ENCODE measurements around the gene MS4A4A.

Gene MS4A4A

DNA sequence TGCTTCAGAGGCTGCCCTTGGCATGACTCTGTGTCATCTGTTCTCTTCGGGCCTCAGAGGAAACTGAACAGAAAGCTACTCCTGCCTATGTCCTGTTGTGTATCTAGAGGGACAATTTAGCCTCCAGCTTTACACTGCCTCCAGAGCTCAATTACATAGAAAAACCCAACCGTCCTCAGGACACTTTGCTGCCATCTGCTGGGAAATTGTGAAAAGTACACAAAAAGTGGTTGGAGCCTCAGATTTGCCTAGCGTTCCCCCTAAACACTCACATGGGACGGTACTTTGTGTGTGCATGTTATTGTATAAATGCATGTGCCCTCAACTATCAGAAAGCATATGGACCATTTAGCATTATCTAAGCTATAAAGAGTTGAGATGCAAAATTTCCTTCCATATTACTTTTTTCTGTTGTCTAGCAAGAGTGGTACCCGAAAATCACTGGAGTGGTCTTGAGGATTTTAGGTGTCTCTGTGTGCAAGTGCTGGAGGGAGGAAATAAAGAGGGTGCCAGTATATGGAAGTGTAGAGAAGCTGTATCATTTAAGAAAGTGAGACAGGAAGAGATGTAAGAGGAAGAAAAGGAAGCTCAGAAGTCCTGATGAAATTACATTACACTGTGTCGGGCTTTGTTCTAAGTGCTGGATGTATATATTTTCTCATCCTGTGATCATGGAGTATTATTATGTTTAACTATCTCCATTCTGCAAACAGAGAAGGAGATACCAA is 28.8 kb upstream of the MS4A4A start:
- TF ChIP-seq, protein P1, sequence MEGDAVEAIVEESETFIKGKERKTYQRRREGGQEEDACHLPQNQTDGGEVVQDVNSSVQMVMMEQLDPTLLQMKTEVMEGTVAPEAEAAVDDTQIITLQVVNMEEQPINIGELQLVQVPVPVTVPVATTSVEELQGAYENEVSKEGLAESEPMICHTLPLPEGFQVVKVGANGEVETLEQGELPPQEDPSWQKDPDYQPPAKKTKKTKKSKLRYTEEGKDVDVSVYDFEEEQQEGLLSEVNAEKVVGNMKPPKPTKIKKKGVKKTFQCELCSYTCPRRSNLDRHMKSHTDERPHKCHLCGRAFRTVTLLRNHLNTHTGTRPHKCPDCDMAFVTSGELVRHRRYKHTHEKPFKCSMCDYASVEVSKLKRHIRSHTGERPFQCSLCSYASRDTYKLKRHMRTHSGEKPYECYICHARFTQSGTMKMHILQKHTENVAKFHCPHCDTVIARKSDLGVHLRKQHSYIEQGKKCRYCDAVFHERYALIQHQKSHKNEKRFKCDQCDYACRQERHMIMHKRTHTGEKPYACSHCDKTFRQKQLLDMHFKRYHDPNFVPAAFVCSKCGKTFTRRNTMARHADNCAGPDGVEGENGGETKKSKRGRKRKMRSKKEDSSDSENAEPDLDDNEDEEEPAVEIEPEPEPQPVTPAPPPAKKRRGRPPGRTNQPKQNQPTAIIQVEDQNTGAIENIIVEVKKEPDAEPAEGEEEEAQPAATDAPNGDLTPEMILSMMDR (IDR thresholded peaks at IDR 0.05; ENCODE audit: insufficient read depth, low read length, missing control alignments): peak; percentile 26

DNA sequence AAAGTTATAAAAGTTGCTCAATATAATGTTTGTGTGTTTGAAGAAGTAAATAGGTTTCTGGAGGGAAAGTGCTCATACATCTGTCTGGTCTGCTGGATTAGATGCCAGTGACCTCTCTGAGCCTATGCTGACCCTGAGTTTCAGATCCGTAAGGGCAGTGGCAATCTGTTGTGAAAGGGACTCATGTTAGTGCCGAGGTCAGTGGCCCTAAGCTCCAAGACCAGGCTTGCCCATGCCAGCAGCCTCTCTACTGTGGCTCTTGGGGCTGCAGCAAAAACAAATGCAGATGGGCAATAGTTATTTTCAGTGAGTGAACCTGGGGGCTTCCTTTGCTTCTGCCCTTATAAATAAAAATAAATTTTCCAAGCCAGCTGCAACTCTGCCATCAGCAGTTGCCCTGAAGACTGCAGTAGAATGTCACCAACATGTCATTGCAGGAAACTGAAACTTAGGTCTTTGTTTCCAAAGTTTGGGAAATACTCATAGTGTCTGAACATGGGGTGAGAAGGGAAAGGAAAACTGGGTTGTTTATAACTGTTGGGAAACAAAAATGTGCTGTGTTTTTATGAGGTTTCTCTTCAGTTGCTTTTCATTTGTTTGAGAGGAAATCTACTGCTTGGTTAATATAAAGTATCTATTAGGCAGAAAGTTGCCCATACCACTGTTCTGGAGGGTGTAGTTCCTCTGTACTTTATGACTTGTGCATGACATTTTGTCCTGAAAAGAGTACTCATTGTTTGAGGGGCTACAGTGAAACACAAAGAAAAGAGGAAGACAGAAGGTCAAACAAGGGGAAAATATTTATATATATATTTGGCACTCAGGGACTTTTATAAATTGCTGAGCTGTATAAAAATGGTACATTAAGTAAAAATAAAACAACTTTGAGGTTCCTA is 28.0 kb upstream of the MS4A4A start:
- POLR2A ChIA-PET: interaction anchor here (0.6 kb wide), 1 partner anchor 443 kb away, joined by 3 read pairs; no protein-coding TSS in a partner anchor

More for the DNA sequence above, 28.8 kb upstream of the MS4A4A start:
- POLR2A ChIA-PET: interaction anchor here (0.6 kb wide), 1 partner anchor 442 kb away, joined by 3 read pairs; no protein-coding TSS in a partner anchor
- no peak overlapping the region for H3K4me3 ChIP-seq (ENCODE audit: low read depth, low read length)
- no peak for DNase-seq (ENCODE audit: low read depth, low spot score)
- CTCF ChIA-PET: interaction anchor here (0.7 to 2.0 kb wide), 5 partner anchors 13 to 429 kb away, joined by 3 to 10 read pairs (median 3); no protein-coding TSS in a partner anchor

DNA sequence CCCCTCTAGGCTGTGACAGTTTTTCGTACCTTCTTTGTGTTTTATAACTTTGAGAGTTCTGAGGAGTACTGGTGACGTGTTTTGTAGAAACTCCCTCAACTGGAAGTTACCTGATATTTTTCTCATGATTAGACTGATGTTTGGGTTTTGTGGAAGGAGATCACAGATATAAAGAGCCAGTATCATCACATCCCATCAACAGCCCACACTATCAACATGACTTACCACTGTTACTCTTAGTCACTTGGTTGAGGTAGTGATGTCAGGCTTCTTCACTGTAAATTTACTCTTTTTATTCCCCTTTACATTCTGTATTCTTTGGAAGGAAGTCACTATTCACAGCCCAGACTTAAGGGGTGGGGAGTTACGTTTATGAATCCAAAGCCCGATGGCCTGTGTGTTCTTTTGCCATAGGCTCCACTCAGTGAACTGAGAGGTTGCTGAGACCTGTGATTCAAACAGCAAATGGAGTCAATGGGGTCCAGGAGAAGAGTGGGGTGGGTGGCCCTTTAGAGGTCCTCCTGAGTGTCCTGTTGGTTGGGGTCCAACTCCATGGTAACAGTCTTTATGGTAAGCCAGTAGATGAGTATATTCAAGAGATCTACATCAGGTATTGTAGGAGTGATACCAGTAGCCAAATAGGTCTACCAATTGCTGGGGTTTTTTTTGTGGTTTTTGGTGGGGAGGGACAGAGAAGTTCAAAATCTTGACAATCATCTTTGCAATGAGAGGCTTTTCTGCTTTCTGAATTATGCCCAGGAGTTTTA is 22.3 kb upstream of the MS4A4A start:
- POLR2A ChIA-PET: no interaction called here

More for the DNA sequence above, 28.0 kb upstream of the MS4A4A start:
- TF ChIP-seq, protein P1 (IDR thresholded peaks at IDR 0.05; ENCODE audit: insufficient read depth, low read length, missing control alignments): no peak
- H3K4me3 ChIP-seq (ENCODE audit: low read depth, low read length): no peak overlapping the region
- DNase-seq (ENCODE audit: low read depth, low spot score): no peak
- CTCF ChIA-PET: interaction anchor here (1.8 to 2.0 kb wide), 2 partner anchors 13 to 429 kb away, joined by 9 to 10 read pairs; no protein-coding TSS in a partner anchor

DNA sequence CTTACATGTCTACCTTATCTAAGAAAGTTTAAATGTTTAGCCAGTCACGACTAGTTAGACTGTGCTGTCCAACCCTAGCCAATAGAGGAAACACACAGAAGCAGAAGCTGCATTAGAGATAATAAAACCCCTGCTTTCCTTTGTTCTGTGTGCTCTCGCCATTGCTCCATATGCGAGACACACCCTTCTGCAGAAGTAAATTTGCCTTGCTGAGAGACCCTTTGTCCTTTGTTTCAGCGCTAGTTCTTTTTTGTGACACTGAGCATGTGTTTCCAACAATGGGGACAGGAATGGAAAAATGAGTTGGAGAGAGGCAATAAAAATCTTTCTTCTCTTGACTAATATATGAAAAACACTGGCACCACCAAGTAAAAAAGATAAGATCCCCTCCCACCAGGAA is 19.5 kb upstream of the MS4A4A start:
- TF ChIP-seq, protein P1 (IDR thresholded peaks at IDR 0.05; ENCODE audit: insufficient read depth, low read length, missing control alignments): no peak
- CTCF ChIA-PET: no interaction called here
- POLR2A ChIA-PET: no interaction called here
- no peak overlapping the region for H3K4me3 ChIP-seq (ENCODE audit: low read depth, low read length)
- DNase-seq (ENCODE audit: low read depth, low spot score): no peak

More for the DNA sequence above, 22.3 kb upstream of the MS4A4A start:
- no peak overlapping the region for H3K4me3 ChIP-seq (ENCODE audit: low read depth, low read length)
- DNase-seq (ENCODE audit: low read depth, low spot score): no peak
- TF ChIP-seq, protein P1 (IDR thresholded peaks at IDR 0.05; ENCODE audit: insufficient read depth, low read length, missing control alignments): no peak
- CTCF ChIA-PET: no interaction called here

DNA sequence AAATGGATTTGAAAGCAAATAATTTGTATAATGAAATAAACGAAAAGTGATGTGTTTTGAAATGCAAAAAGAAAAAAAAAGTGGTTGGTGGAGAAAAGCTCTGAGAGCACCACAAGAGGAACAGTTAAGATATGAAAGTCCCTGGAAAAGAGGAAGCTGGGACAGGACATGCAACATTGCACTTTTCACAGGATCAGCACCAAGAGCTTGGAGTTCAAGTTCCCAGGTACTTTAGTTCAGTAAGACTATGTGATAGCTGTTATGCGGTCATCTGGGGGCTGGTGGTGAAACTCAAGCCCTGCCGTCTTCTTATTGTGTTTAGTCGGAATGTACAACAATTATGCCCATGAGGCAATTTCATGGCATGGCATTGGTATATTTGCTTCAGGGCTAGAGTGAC is 17.1 kb upstream of the MS4A4A start:
- ChIA-PET CTCF (interaction anchor here (1.4 kb wide), 1 partner anchor 10 kb away, joined by 4 read pairs; no protein-coding TSS in a partner anchor), POLR2A (no interaction called here)
- TF ChIP-seq, protein P1 (IDR thresholded peaks at IDR 0.05; ENCODE audit: insufficient read depth, low read length, missing control alignments): no peak
- DNase-seq (ENCODE audit: low read depth, low spot score): no peak
- no peak overlapping the region for H3K4me3 ChIP-seq (ENCODE audit: low read depth, low read length)
